OCI-M2 (cell line): ENCODE data around the gene ZNF580.

Source experiments
- DNase-seq: peaks from one replicate; lab custom pipeline; 2025; ENCODE audit not compliant: unreplicated experiment; lab: John Stamatoyannopoulos, UW

ZNF580 gene

DNA sequence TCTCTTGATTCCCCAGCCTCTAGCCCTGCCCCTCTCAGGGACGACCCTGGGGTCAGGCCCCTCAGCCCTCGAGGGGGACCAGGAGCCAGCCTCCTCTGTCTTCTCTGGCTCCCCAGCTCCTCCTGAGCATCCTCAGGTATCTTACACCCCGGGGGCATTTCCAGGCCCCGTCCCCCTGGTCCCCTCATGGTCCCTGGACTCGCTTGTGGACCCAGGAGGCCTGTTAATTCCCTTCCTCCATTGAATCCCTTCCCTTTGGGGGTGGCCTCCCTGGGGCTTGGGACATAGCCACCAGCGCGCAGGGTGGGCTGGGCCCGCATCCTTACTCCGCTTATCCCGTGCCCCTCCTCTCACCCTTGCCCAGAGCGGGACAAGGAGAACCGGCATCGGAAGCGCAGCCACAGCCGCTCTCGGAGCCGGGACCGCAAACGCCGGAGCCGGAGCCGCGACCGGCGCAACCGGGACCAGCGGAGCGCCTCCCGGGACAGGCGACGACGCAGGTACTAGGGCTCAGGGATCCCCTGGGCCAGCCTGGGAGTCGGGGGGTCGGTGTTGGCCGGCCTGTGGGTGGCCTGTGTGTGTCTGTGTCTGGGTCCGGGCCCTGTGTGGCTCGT lies 18.2 kb downstream of the ZNF580 start:
- no peak for DNase-seq

DNA sequence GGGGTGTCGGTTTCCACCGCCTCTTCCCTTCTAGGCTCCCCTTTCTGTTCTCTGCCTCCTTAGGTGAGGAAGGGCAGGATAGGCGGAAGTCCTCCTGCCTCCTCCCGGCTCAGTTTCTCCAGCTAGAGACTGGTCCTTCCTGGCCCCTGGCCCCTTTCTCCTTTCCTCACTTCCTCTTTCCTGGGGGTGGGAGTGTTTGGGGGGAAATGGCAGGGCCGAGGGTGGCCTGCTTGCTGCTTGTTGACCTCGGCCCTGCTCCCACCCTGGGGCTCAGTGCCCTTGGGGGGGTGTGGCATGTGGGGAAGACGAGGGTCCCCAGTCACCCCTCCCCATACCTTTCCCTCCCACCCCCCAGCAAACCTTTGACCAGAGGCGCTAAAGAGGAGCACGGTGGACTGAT lies 19.0 kb downstream of the ZNF580 start:
- no peak for DNase-seq

GRCh38 chr19:55660404-55660803 lies 19.6 kb downstream of the ZNF580 start:
- DNase-seq, result no peak

GRCh38 chr19:55660991-55661390 lies 20.2 kb downstream of the ZNF580 start:
- no peak for DNase-seq

DNA sequence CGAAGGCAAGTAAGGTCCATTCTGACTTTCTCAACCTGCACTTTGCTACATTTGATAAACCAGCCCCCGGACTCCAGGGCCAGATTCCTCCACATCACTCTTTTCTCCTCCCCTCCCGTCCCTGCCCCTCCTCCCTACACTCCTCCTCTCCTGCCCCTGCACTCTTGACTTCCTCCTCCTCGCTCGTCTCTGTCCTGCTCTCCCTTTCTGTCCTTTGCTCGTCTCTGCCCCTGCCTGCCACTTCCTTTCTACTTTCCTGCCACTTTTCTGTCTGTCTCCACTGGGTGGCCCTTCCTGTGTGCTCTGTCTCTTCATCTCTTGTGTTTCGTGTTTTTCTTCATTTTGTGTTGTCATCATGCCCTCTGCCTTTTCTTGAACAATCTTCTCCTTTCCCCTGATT lies 21.0 kb downstream of the ZNF580 start:
- DNase-seq, result no peak

- no peak for DNase-seq
These were observed 23.2 kb downstream of the ZNF580 start for GRCh38 chr19:55663846-55664536.

DNA sequence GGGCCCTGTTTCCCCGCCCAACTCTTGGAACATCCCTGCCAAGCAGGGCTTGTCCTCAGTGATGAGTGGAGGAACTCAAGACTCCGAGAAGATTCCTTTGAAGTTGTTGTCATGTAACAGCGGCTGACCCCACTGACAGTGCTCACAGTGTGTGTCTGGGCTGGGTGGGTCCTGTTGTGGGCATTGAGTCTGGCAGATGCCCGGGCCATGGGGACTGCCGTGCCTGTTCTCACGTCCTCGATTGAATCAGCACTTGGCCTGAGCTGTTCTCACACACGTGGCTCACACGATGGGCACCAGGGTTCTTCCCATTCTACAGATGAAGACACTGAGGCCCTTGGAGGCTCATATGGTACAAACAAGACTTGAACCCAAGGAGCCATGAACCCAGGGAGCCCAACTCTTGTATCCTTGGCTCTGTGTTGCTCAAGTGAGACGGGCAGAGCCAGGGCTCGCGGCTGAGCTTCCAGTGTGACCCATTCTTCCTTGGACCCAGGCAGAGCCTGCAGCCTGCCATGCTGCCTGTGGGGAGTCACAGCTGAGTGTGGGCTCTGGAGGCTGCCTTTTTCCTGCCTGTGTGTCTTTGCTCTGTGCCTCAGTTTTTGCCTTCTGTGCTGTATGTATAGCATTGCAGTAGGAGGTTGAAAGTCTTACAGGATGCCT lies 25.7 kb downstream of the ZNF580 start:
- DNase-seq, result no peak

DNA sequence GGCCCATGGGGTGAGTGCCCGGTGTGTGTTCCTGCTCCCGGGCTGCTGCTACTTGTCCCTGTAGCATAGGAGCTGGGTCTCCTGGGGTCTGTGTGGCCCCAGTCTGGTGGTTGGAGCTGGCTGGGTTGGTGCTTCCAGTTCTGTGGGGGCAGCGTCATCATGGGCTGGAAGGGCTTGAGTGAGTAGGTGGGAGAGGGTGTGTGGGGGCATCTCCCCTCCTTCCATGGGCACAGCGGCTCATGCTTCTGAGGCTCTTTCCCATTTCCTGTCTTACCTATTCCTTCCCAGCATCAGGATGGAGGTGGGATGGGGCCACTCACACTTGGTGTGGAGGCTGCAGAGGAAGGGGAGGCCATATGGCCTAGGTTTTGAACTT lies 26.2 kb downstream of the ZNF580 start:
- DNase-seq, result no peak

GRCh38 chr19:55667511-55667910 lies 26.7 kb downstream of the ZNF580 start:
- no peak for DNase-seq

DNA sequence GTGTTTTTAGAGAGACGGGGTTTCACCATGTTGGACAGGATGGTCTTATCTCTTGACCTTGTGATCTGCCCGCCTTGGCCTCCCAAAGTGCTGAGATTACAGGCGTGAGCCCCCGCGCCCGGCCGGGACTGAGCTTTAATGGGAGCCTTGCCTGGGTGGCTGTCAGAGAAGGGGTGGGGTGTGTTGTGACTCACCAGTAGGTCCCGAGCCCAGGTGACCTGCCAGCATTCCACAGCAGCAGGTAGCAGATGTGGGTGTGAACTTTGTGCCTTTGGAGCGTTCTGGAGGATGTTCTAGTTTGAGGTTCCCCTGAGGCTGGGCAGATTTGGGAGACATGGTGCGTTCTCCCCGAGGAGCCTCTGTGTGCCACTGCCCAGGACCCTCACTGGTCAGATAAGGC lies 27.2 kb downstream of the ZNF580 start:
- no peak for DNase-seq

DNA sequence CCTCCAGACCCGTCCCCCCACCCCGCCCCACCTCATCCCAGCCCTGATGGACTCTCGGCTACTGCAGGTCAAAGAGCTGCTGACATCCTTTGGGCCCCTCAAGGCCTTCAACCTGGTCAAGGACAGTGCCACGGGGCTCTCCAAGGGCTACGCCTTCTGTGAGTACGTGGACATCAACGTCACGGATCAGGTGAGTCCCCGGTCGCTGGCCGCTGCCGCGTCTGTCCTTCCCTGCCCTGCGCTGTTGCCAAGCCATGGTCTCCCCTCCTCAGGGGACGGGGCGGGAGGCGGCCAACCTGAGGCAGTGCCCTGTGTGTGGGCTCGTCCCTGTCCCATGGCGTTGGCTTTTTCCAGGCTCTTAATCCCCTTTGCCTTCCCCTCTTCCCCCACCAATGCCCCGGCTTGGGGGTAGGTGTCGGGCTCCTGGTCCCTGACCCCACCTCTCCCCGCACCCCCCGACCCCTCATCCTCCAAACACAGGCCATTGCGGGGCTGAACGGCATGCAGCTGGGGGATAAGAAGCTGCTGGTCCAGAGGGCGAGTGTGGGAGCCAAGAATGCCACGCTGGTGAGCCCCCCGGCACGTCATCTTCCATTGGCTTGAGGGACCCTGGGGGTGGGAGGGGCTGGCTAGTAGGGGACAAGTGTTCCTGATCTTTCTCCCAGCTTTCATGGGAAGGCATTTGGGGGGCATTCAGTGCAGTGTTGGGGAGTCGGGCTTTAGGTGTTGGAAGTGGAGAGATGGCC lies 28.0 kb downstream of the ZNF580 start:
- no peak for DNase-seq

- no peak for DNase-seq
These were observed 28.8 kb downstream of the ZNF580 start for GRCh38 chr19:55669418-55670279.

DNA sequence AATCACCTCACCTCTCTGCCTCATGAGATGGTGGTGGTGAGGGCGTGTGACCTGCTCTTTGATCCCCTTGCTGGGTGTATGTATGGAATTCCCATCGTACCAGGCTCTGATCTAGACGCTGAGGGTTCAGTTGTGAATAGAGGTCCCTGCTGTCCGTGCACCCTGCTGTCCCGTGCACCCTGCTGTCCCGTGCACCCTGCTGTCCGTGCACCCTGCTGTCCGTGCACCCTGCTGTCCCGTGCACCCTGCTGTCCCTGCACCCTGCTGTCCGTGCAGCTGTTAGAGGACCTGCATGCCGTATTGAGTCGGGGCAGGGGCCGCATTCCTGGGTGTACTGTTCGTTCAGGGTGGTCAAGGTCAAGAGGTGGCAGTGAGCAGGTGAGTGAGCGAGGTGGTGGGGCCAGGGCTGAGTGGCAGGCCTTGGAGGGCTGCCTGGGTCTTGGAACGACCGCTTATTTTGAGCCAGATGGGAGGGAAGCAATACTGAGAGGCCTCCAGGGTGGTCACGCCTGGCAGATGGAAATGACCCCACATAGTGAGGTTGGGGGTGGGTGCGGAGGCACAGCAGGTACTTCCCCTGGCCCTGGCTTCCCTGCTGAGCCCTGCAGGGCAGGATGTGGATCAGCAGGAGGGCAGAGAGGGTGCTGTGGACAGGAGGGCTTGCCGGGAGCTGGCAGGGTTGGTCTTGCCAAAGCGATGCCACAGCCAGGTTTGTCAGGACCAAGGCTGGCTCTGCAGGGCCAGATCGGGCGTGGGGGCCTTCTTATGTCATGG lies 29.7 kb downstream of the ZNF580 start:
- no peak for DNase-seq

DNA sequence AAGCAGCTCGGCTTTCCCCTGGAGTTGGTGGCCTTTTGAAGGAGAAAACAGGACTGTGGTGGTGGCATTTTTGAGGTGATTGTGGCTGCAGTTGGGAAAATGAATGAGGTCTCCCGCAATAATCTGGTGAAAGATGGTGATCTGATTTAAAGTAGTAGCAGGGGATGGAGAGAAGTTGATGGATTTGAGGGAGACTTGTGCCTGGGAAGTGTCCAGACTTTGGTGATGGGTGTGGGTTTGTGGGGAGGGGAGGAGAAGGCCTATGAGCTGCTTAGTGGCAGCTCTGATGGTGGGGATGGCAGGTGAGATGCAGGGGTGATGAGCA lies 30.2 kb downstream of the ZNF580 start:
- DNase-seq, result no peak

DNA sequence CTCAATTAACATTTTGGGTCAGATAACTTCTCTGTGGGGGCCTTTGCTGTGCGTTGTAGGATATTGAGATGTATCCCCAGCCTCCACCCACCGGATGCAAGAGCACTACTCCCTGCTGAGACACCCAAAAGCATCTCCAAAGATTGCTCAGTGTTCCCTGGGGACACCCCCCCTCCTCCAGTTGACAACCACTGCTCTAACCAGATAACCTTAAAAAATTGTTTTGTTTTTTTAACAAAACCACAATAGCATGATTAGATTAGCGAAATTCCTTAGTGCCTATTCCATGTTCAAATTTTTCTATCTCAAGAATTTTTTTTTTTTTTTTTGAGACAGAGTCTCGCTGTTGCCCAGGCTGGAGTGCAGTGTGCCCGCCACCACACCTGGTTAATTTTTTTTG lies 31.6 kb downstream of the ZNF580 start:
- peak; percentile 71 for DNase-seq

DNA sequence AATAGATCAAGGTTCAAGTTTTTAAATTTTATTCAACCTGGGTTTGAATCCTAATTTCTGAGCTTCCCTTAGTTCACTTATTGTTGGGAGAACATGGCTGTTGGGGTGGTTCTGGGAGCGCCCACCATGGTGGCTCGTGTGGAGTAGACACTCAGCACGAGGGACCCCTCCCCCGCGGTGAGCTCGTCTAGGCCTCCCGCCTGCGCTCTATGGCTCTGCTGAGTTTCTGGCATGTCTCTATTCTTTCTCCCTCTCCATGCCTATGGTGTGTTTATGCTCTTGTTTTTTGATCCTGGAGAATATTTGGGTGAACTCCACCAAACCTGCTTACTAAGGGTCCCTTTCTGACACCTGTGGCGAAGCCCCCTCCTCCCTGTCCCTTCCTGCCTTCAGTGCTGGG lies 32.7 kb downstream of the ZNF580 start:
- no peak for DNase-seq

GRCh38 chr19:55673889-55674288 lies 33.1 kb downstream of the ZNF580 start:
- DNase-seq, result peak; percentile 79

GRCh38 chr19:55674459-55674840 lies 33.6 kb downstream of the ZNF580 start:
- DNase-seq, result no peak

GRCh38 chr19:55674841-55675660 lies 34.2 kb downstream of the ZNF580 start, which contains the start of gene EPN1:
Gene EPN1 (plus strand): TSS chr19:55675226. CDS start chr19:55678628, 3,402 bp downstream.
- peak; percentile 86 for DNase-seq
